Heart right ventricle (tissue), 16 donors: ENCODE measurements around the gene SLFN12L. TPM values are rescaled to one million over a fixed set of nuclear protein-coding genes. Genes with fewer than 3 reads are reported as not detected.
"Not testable (repeated sequence)": the region's sequence is repeated elsewhere in the genome, so short reads cannot be mapped to it uniquely, and the experiment has no call there.

ENCODE experiments used
- ATAC-seq, 8 donors: fragments of 200-7000 bp; cut with Tn5 transposase; one replicate each; pipeline ENCODE4 v1.9.1; 2020; ENCODE audit warnings: mild to moderate bottlenecking in 8 of 8, moderate library complexity in 8 of 8, moderate number of reproducible peaks in 1 of 8
- DNase-seq, 2 donors: peaks; one replicate each; pipeline ENCODE4 v3.0.0-alpha.2; 2020
- H3K27ac ChIP-seq, 10 donors: fragments of 200-600 bp; sonication (generic) in 2 of 10; one replicate each; pipeline versions ENCODE4 v1.5.0 to v1.8.0; 2020 to 2022; ENCODE audit warnings: mild to moderate bottlenecking in 3 of 10
- H3K27me3 ChIP-seq, 7 donors: fragments of 200-600 bp; one replicate each; pipeline ENCODE4 v1.8.0; 2021 to 2022; ENCODE audit warnings: mild to moderate bottlenecking in 2 of 7
- H3K36me3 ChIP-seq, 9 donors: fragments of 200-600 bp; sonication (generic) in 1 of 9; one replicate each; pipeline versions ENCODE4 v1.5.0 to v1.8.0; 2020 to 2022; ENCODE audit warnings: mild to moderate bottlenecking in 2 of 9
- H3K4me1 ChIP-seq, 9 donors: fragments of 200-600 bp; sonication (generic) in 1 of 9; one replicate each; pipeline versions ENCODE4 v1.5.0 to v1.8.0; 2020 to 2022; ENCODE audit warnings: mild to moderate bottlenecking in 4 of 9
- H3K4me3 ChIP-seq, 10 donors: fragments of 200-600 bp; sonication (generic) in 2 of 10; one replicate each; pipeline versions ENCODE4 v1.5.0 to v1.8.0; 2020 to 2022; ENCODE audit warnings: mild to moderate bottlenecking in 7 of 10, moderate library complexity in 2 of 10
- H3K9me3 ChIP-seq, 11 donors: fragments of 200-600 bp in 10 of 11; sonication (generic) in 2 of 11; one replicate each; pipeline versions ENCODE4 v1.5.0 to v1.8.0; 2013 to 2022; ENCODE audit warnings: mild to moderate bottlenecking in 2 of 11, control low read depth in 1 of 11, moderate library complexity in 1 of 11
- CTCF ChIP-seq, 9 donors: fragments of 200-600 bp; sonication (generic) in 2 of 9; IDR thresholded peaks; one replicate each; pipeline versions ENCODE4 v1.5.0 to v1.8.0; 2021 to 2022; ENCODE audit warnings: antibody characterized with exemption in 9 of 9, mild to moderate bottlenecking in 5 of 9, moderate library complexity in 1 of 9
- WGBS, 2 donors: extraction: QIAGEN DNeasy Blood & Tissue Kit; methylation state at CpG; one replicate each; pipeline ENCODE4 v1.1.7; 2013; ENCODE audit warnings: inconsistent platforms in 1 of 2; 5-methylcytosine and 5-hydroxymethylcytosine counted together
- intact Hi-C, 10 donors: fragments of 100-400 bp; cut with DNase I; formaldehyde crosslinking; loops; one replicate each; pipeline versions ENCODE4 v1.11.1 to v1.14.2; 2022
- polyA plus RNA-seq, 2 donors: library from polyadenylated mRNA; stranded (reverse); fragments of 200-250 nt; gene quantifications; one replicate each; pipeline ENCODE4 v1.2.3, GENCODE V29; 2013
- total RNA-seq, 10 donors: library from RNA; stranded (reverse); fragmentation: NEBNext Ultra II Directional in 3 of 10; extraction: Animal tissue kit (Norgen Biotek cat#: 25700) in 3 of 10; gene quantifications; one replicate each; pipeline versions ENCODE4 v1.2.1 to v1.2.4, GENCODE V29; 2021 to 2023
- donor health status: Arrhythmogenic right ventricular cardiomyopathy.
- donor health status: ischemic (EF 13 %, LVEDD 7.1; RV severe dilation, severe dysfunction).
- donor health status: healthy with polysubstance abuse.
- donor health status: DM: no; HTN: yes; CAD: no.
- donor health status: DM: no; HTN: no; CAD: no.
- donor health status: ischemic (EF 25% LVEDD 6.9; RV normal size, moderate dysfunction).
- donor health status: ischemic (EF 25% LVEDD 5.7; RV mildly dilated, moderate dysfunction).
- donor health status: healthy.
- donor health status: DM: yes; HTN: yes; CAD: no.
- donor health status: Ischemic cardiomyopathy.
- donor health status: ischemic (EF 35%, LVEDD 5.7; RV mildly dilated, moderate dysfunction).
- donor health status: nonischemic (EF 11% LVEDD 7.7; RV severe dilation, severe dysfunction).
- donor health status: DM: yes; HTN: yes; CAD: no.
- donor health status: PGD.
- donor health status: ischemic (EF 29% LVEDD 5.4; RV normal size, mild dysfunction).
- donor health status: nonischemic (EF 23%, LVEDD 6.1; RV moderate dilation, normal function).

SLFN12L gene
- total and polyA plus RNA-seq, 12 donors = 0.06 to 4.5 (median 0.68) TPM

- peaks cover 0 to 27% (median 6%) of the 10 kb centered on the region in 7 donors for H3K27me3 ChIP-seq
- 68 to 69% methylated on average over 2 of the region's 2 CpGs for WGBS, 2 donors
- DNase-seq (no peak), ATAC-seq (no peak)
- peaks cover 0 to 22% (median 0%) of the 10 kb centered on the region in 9 donors for H3K36me3 ChIP-seq
- H3K4me1 ChIP-seq = no peaks in the 10 kb centered on the region
- H3K9me3 ChIP-seq = peaks cover 0 to 27% (median 0%) of the 10 kb centered on the region in 11 donors
- intact Hi-C loops = no loop called here
- TF ChIP-seq CTCF (IDR thresholded peaks at IDR 0.05) = no peak
- H3K4me3 ChIP-seq = no peak overlapping the region
- no peak overlapping the region for H3K27ac ChIP-seq
Observed at GRCh38 chr17:35476283-35476820, 61.1 kb downstream of the SLFN12L start.

- H3K9me3 ChIP-seq = peaks cover 0 to 21% (median 0%) of the 10 kb centered on the region in 11 donors
- no peaks in the 10 kb centered on the region for H3K4me1 ChIP-seq
- no peaks in the 10 kb centered on the region for H3K36me3 ChIP-seq
- no peak for ATAC-seq
- H3K27ac ChIP-seq = no peak overlapping the region
- no peak for DNase-seq
- WGBS, 2 donors = 80 to 82% methylated on average over 4 of the region's 4 CpGs
- H3K4me3 ChIP-seq = no peak overlapping the region
- H3K27me3 ChIP-seq = peaks cover 0 to 18% (median 4%) of the 10 kb centered on the region in 7 donors
- intact Hi-C loops = no loop called here
- TF ChIP-seq CTCF (IDR thresholded peaks at IDR 0.05) = no peak
Observed at GRCh38 chr17:35468475-35468874, 69.0 kb downstream of the SLFN12L start.

- no peak overlapping the region for H3K27ac ChIP-seq
- no peak for ATAC-seq
- no peak for DNase-seq
- peaks cover 0 to 18% (median 0%) of the 10 kb centered on the region in 11 donors for H3K9me3 ChIP-seq
- H3K4me3 ChIP-seq = no peak overlapping the region
- no peak for TF ChIP-seq CTCF (IDR thresholded peaks at IDR 0.05)
- WGBS, 2 donors = 85 to 88% methylated on average over 4 of the region's 4 CpGs
- peaks cover 0 to 25% (median 10%) of the 10 kb centered on the region in 7 donors for H3K27me3 ChIP-seq
- no peaks in the 10 kb centered on the region for H3K36me3 ChIP-seq
- intact Hi-C loops = no loop called here
- H3K4me1 ChIP-seq = no peaks in the 10 kb centered on the region
Observed at GRCh38 chr17:35467824-35468223, 69.7 kb downstream of the SLFN12L start.

- Histone ChIP-seq H3K9me3 (no peaks in the 10 kb centered on the region), H3K27me3 (peaks cover 0 to 62% (median 36%) of the 10 kb centered on the region in 7 donors), H3K36me3 (no peaks in the 10 kb centered on the region), H3K27ac (no peak overlapping the region), H3K4me1 (peaks cover 0 to 11% (median 3%) of the 10 kb centered on the region in 9 donors), H3K4me3 (peak overlapping the region in 9 of 10 donors; percentile 6 to 53 (median 45))
- DNase-seq = peak; percentile 13 to 23
- no peak for TF ChIP-seq CTCF (IDR thresholded peaks at IDR 0.05)
- ATAC-seq = peak; percentile 58 to 87 (median 66)
- WGBS, 2 donors = 5% methylated on average over 44 of the region's 44 CpGs
- intact Hi-C loops = no loop called here
Observed at GRCh38 chr17:35460354-35460851, 77.1 kb downstream of the SLFN12L start.

- ATAC-seq, intact Hi-C loops, H3K9me3 ChIP-seq, DNase-seq, H3K27ac ChIP-seq, H3K36me3 ChIP-seq, H3K4me1 ChIP-seq, H3K4me3 ChIP-seq: not testable (repeated sequence)
- H3K27me3 ChIP-seq = peaks cover 0 to 40% (median 17%) of the 10 kb centered on the region in 7 donors
- whole genome bisulfite sequencing, 2 donors = 76 to 80% methylated on average over 5 of the region's 5 CpGs
Observed at GRCh38 chr17:35454035-35454434, 83.4 kb downstream of the SLFN12L start.
